PFSK-1 (cell line): ENCODE data around the gene IGF2BP1.

Experiments used
- FOXP2 ChIP-seq: optimal IDR thresholded peaks from 2 replicates; pipeline ENCODE3; 2011; ENCODE audit warnings: borderline replicate concordance, control low read depth, inconsistent platforms; ENCODE audit not compliant: insufficient read depth; ENCODE audit errors: extremely low read length, extremely low read depth
- POLR2AphosphoS5 ChIP-seq: IDR thresholded peaks from 2 replicates; pipeline ENCODE4 v1.6.1; 2012; ENCODE audit warnings: low read depth, mild to moderate bottlenecking, control low read depth, low read length, moderate library complexity
- REST ChIP-seq, 2 experiments: IDR thresholded peaks; 2 replicates each; pipeline versions ENCODE4 v1.6.1 to v1.8.0; 2011 to 2012; ENCODE audit warnings: low read depth in 2 of 2, low read length in 2 of 2, control low read depth in 1 of 2, inconsistent platforms in 1 of 2, mild to moderate bottlenecking in 1 of 2, moderate library complexity in 1 of 2; ENCODE audit not compliant: insufficient read depth in 1 of 2
- SIN3A ChIP-seq: IDR thresholded peaks from 2 replicates; pipeline ENCODE4 v1.6.1; 2012; ENCODE audit warnings: mild to moderate bottlenecking, low read length, moderate library complexity, borderline replicate concordance; ENCODE audit not compliant: insufficient read depth
- TAF1 ChIP-seq: IDR thresholded peaks from 2 replicates; pipeline ENCODE4 v1.6.1; 2012; ENCODE audit warnings: low read length, control low read depth, borderline replicate concordance; ENCODE audit not compliant: insufficient read depth

IGF2BP1 gene

GRCh38 chr17:49000943-49001342, 3.8 kb downstream of the IGF2BP1 start:
- no peak for TF ChIP-seq POLR2AphosphoS5
- no peak for TF ChIP-seq TAF1
- TF ChIP-seq FOXP2 = no peak
- TF ChIP-seq REST (IDR thresholded peaks at IDR 0.05; ENCODE audit: insufficient read depth in 1 of 2, low read depth in 2 of 2, low read length in 2 of 2) = no peak
- TF ChIP-seq SIN3A = no peak

- no peak for TF ChIP-seq TAF1
- no peak for TF ChIP-seq FOXP2
- no peak for TF ChIP-seq SIN3A
- TF ChIP-seq POLR2AphosphoS5 = no peak
- no peak for TF ChIP-seq REST (IDR thresholded peaks at IDR 0.05; ENCODE audit: insufficient read depth in 1 of 2, low read depth in 2 of 2, low read length in 2 of 2)
Observed at GRCh38 chr17:49001671-49002070, 4.5 kb downstream of the IGF2BP1 start.

- TF ChIP-seq TAF1 (no peak), SIN3A (no peak)
Observed at GRCh38 chr17:49002331-49002730, 5.1 kb downstream of the IGF2BP1 start.

GRCh38 chr17:49002766-49003165, 5.6 kb downstream of the IGF2BP1 start:
- TF ChIP-seq SIN3A (no peak), POLR2AphosphoS5 (no peak), FOXP2 (no peak), TAF1 (no peak), REST (IDR thresholded peaks at IDR 0.05; ENCODE audit: insufficient read depth in 1 of 2, low read depth in 2 of 2, low read length in 2 of 2) (no peak)

GRCh38 chr17:49003557-49004511, 6.6 kb downstream of the IGF2BP1 start:
- no peak for TF ChIP-seq TAF1
- no peak for TF ChIP-seq FOXP2
- TF ChIP-seq REST (IDR thresholded peaks at IDR 0.05; ENCODE audit: insufficient read depth in 1 of 2, low read depth in 2 of 2, low read length in 2 of 2) = no peak
- TF ChIP-seq POLR2AphosphoS5 = no peak
- TF ChIP-seq SIN3A = no peak
